AG04450 (cell line): ENCODE measurements around the gene RIC8B. TPM values are rescaled to one million over a fixed set of nuclear protein-coding genes. Genes with fewer than 3 reads are reported as not detected.
A peak's percentile ranks its signal among the peaks of the same experiment; 100 is the strongest.

Experiments used
- CTCF ChIA-PET: fragments of 300-600, 350-600 bp; formaldehyde crosslinking; extraction: SDS; loops from one replicate; lab custom pipeline; 2022; ENCODE audit warnings: antibody characterized with exemption, inconsistent platforms; lab: Charles Lee
- POLR2A ChIA-PET: fragments of 350-600 bp; formaldehyde crosslinking; extraction: SDS; loops from one replicate; lab custom pipeline; 2021; ENCODE audit warnings: antibody characterized with exemption, inconsistent platforms; lab: Yijun Ruan, JAX
- DNase-seq: peaks from one replicate; pipeline ENCODE4 v3.0.0-alpha.2; 2011; ENCODE audit warnings: low read depth, low spot score
- H3K27ac ChIP-seq: one replicate; pipeline ENCODE4 v1.5.1; 2012; ENCODE audit warnings: low read depth, low read length, control low read depth
- H3K27me3 ChIP-seq: one replicate; pipeline ENCODE4 v1.6.0; 2012; ENCODE audit warnings: low read length; ENCODE audit not compliant: control insufficient read depth, insufficient read depth
- H3K4me3 ChIP-seq: 2 replicates; pipeline ENCODE4 v1.5.1; 2011; ENCODE audit warnings: mild to moderate bottlenecking, low read depth, low read length, control low read depth
- H3K9me3 ChIP-seq: 2 replicates; pipeline ENCODE4 v1.5.1; 2012; ENCODE audit warnings: low read length; ENCODE audit not compliant: control insufficient read depth, insufficient read depth
- polyA plus RNA-seq: library from polyadenylated mRNA; depleted of rRNA; stranded (reverse); fragments of >200 nt; gene quantifications from 2 replicates; pipeline ENCODE4 v1.2.3, GENCODE V29; 2011
- TF ChIP-seq, protein P1 (sequence below): IDR thresholded peaks from 2 replicates; pipeline ENCODE4 v1.5.1; 2011; ENCODE audit warnings: low read depth, low read length, control low read depth, inconsistent platforms

RIC8B gene
- polyA plus RNA-seq, 1 experiment = 11.2 TPM

DNA sequence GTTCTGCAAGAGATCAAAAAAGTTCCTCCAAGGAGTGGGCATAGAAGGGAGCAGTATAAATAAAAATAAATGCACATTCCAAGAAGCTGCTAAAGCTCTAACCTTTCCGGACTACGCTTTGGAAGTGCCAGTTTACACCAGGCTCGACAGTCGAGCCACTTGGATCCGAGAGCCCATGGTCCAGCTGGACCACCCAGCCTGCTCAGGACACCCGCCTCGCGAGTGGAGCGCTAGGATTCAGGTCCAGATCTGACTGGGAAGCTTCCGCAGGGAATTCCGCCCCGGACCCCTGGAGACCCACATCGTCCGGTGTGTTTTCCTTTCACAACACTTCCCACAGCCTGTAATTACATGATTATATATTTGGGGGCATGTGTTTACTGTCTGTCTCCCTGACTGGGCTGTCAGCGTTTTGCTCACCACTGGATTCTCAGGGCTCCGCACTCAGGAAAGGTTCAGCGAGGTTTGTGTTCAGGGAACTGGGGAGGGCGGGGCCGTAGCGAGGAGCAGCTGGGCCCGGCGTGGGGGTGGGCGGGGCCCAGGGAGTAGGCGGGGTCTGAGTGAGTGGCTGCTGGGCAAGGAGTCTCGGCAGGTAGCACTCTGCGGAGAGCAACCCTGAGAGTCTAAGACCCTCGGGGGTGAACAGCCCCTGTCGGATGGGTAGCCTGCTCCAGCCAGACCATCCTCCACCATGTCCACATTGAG is 128.9 kb downstream of the RIC8B start:
- CTCF ChIA-PET = interaction anchor here (0.5 to 2.8 kb wide), 4 partner anchors 16 to 498 kb away, joined by 3 to 17 read pairs (median 3); no protein-coding TSS in a partner anchor
- TF ChIP-seq, protein P1, sequence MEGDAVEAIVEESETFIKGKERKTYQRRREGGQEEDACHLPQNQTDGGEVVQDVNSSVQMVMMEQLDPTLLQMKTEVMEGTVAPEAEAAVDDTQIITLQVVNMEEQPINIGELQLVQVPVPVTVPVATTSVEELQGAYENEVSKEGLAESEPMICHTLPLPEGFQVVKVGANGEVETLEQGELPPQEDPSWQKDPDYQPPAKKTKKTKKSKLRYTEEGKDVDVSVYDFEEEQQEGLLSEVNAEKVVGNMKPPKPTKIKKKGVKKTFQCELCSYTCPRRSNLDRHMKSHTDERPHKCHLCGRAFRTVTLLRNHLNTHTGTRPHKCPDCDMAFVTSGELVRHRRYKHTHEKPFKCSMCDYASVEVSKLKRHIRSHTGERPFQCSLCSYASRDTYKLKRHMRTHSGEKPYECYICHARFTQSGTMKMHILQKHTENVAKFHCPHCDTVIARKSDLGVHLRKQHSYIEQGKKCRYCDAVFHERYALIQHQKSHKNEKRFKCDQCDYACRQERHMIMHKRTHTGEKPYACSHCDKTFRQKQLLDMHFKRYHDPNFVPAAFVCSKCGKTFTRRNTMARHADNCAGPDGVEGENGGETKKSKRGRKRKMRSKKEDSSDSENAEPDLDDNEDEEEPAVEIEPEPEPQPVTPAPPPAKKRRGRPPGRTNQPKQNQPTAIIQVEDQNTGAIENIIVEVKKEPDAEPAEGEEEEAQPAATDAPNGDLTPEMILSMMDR = no peak
- peaks cover 11% of the 10 kb centered on the region for H3K27me3 ChIP-seq
- no peak overlapping the region for H3K27ac ChIP-seq
- no peaks in the 10 kb centered on the region for H3K9me3 ChIP-seq
- no peak for DNase-seq
- POLR2A ChIA-PET = interaction anchor here (2.0 kb wide), 1 partner anchor 53 kb away, joined by 12 read pairs; the partner anchor contains the start of gene TMEM263
- peak overlapping the region; percentile 58 for H3K4me3 ChIP-seq

DNA sequence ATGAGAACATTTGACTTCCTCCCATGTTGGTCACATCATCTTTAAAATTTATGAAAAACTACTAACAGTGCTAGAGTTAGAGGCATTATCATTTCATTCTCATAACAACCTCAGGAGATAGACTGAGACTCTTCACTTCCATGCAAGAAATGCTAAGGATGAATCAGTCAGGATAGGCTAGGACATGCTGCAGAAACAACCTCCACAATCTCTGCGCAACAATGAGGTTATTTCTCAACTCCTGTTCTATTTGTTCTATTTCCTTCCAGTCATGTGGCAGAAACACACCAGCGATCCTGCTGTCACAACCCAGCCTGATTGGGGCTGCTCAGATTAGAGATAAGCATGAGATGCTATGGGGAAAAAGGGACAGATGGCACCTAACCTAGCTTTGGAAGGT is 132.2 kb downstream of the RIC8B start:
- no peak for DNase-seq
- H3K27ac ChIP-seq = no peak overlapping the region
- H3K4me3 ChIP-seq = no peak overlapping the region
- ChIA-PET CTCF (interaction anchor here (0.6 kb wide), 1 partner anchor 492 kb away, joined by 3 read pairs; no protein-coding TSS in a partner anchor), POLR2A (no interaction called here)
- no peaks in the 10 kb centered on the region for H3K27me3 ChIP-seq
- TF ChIP-seq, protein P1 = no peak
- no peaks in the 10 kb centered on the region for H3K9me3 ChIP-seq

DNA sequence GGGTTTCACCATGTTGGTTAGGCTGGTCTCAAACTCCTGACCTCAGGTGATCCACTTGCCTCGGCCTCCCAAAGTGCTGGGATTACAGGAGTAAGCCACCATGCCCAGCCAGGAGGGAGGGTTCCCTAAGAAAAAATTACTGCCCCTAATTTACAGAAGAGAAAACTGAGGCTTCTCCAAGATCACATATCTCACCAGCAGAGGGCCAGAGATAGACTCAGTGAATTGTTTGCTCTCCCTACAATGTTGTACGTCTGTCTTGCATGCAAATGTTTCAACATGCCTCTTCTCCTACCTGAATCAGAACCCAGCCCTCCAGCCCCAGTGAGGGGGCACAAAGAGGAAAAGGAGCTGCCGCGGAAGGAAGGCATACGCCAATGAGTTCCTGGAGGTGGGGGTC is 132.9 kb downstream of the RIC8B start:
- ChIA-PET CTCF (interaction anchor here (0.6 kb wide), 1 partner anchor 493 kb away, joined by 3 read pairs; no protein-coding TSS in a partner anchor), POLR2A (no interaction called here)
- no peak overlapping the region for H3K27ac ChIP-seq
- DNase-seq = no peak
- H3K9me3 ChIP-seq = no peaks in the 10 kb centered on the region
- no peaks in the 10 kb centered on the region for H3K27me3 ChIP-seq
- TF ChIP-seq, protein P1 = no peak
- H3K4me3 ChIP-seq = no peak overlapping the region

DNA sequence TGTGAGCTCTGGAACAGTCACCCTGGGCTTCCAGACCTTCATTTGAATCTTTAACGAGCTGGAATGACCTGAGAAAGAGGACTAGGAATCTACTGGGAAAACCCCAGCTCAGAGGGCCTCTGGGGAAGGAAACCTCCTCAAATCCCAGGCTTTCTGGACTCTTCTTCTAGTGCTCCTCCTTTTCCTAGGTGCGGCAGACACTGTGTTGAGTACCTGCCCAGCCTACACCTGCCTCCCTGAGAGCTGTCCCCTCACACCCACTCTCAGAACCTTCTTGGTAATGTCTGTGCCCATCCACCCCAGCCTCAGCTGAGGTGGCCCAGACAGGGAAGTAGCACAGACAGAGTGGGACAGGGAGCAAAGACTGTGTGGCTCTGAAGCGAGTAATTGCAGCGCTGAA is 133.4 kb downstream of the RIC8B start:
- H3K4me3 ChIP-seq = no peak overlapping the region
- no peak overlapping the region for H3K27ac ChIP-seq
- no peaks in the 10 kb centered on the region for H3K27me3 ChIP-seq
- no peaks in the 10 kb centered on the region for H3K9me3 ChIP-seq
- no peak for DNase-seq
- TF ChIP-seq, protein P1 = no peak
- ChIA-PET CTCF (interaction anchor here (1.1 kb wide), 1 partner anchor 13 kb away, joined by 4 read pairs; no protein-coding TSS in a partner anchor), POLR2A (interaction anchor here (0.7 kb wide), 1 partner anchor 36 kb away, joined by 3 read pairs; no protein-coding TSS in a partner anchor)

DNA sequence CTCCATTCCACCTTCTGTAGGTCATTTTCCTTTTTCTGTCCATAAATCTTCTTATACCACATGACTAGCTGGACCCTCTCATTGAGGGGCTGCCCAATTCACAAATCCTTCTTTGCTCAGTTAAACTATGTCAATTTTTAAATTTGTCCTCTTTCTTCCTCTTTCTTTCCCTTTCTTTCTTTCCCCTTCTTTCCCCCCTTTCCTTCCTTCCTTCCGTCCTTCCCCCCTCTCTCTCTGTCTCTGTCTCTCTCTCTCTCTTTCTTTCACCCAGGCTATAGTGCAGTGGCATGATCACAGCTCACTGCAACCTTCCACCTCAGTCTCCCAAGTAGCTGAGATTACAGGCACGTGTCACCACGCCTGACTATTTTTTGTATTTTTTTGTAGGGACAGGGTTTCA is 134.1 kb downstream of the RIC8B start:
- ChIA-PET CTCF (interaction anchor here (1.1 kb wide), 1 partner anchor 12 kb away, joined by 4 read pairs; no protein-coding TSS in a partner anchor), POLR2A (no interaction called here)
- Histone ChIP-seq H3K27ac (no peak overlapping the region), H3K9me3 (no peaks in the 10 kb centered on the region), H3K4me3 (no peak overlapping the region), H3K27me3 (no peaks in the 10 kb centered on the region)
- DNase-seq = no peak
- TF ChIP-seq, protein P1 = no peak
